GM18508 (cell line): ENCODE measurements around the gene PRDM16.
"Not testable (repeated sequence)": the region's sequence is repeated elsewhere in the genome, so short reads cannot be mapped to it uniquely, and the experiment has no call there.

Experiments used
- ATAC-seq: cut with Tn5 transposase; IDR thresholded peaks from one replicate; pipeline ENCODE4 v1.9.1; 2021; ENCODE audit warnings: moderate number of reproducible peaks; ENCODE audit not compliant: insufficient read depth, unreplicated experiment

Gene PRDM16

GRCh38 chr1:3278416-3279181 lies 209.6 kb downstream of the PRDM16 start:
- ATAC-seq, result no peak

GRCh38 chr1:3279182-3279470 lies 210.1 kb downstream of the PRDM16 start:
- no peak for ATAC-seq

GRCh38 chr1:3281735-3282134 lies 212.7 kb downstream of the PRDM16 start:
- ATAC-seq, result no peak

- ATAC-seq, result no peak
Measured at GRCh38 chr1:3282186-3282585, 213.2 kb downstream of the PRDM16 start.

GRCh38 chr1:3282656-3283430 lies 213.8 kb downstream of the PRDM16 start:
- ATAC-seq, result no peak

GRCh38 chr1:3283849-3284248 lies 214.8 kb downstream of the PRDM16 start:
- ATAC-seq, result no peak

GRCh38 chr1:3284691-3285090 lies 215.7 kb downstream of the PRDM16 start:
- ATAC-seq, result no peak

- no peak for ATAC-seq
Measured at GRCh38 chr1:3285106-3285740, 216.2 kb downstream of the PRDM16 start.

GRCh38 chr1:3287095-3287494 lies 218.1 kb downstream of the PRDM16 start:
- ATAC-seq, result not testable (repeated sequence)

- no peak for ATAC-seq
Measured at GRCh38 chr1:3287656-3288160, 218.7 kb downstream of the PRDM16 start.

- ATAC-seq, result no peak
Measured at GRCh38 chr1:3289502-3289901, 220.5 kb downstream of the PRDM16 start.

- ATAC-seq, result no peak
Measured at GRCh38 chr1:3290438-3290837, 221.4 kb downstream of the PRDM16 start.

GRCh38 chr1:3290915-3291314 lies 221.9 kb downstream of the PRDM16 start:
- ATAC-seq, result no peak

- no peak for ATAC-seq
Measured at GRCh38 chr1:3292051-3292722, 223.2 kb downstream of the PRDM16 start.

- ATAC-seq, result no peak
Measured at GRCh38 chr1:3292868-3293562, 224.0 kb downstream of the PRDM16 start.

- ATAC-seq, result no peak
Measured at GRCh38 chr1:3293563-3294080, 224.6 kb downstream of the PRDM16 start.

GRCh38 chr1:3294450-3294849 lies 225.4 kb downstream of the PRDM16 start:
- no peak for ATAC-seq

GRCh38 chr1:3295846-3296245 lies 226.8 kb downstream of the PRDM16 start:
- no peak for ATAC-seq

GRCh38 chr1:3296326-3296725 lies 227.3 kb downstream of the PRDM16 start:
- ATAC-seq, result no peak

GRCh38 chr1:3296826-3297225 lies 227.8 kb downstream of the PRDM16 start:
- ATAC-seq, result no peak
